Mesenteric fat pad (tissue), 1 donor: ENCODE results near the gene FAM53B. TPM values are rescaled to one million over a fixed set of nuclear protein-coding genes. Genes with fewer than 3 reads are reported as not detected.

ENCODE experiments used
- DNase-seq: peaks from one replicate; pipeline ENCODE4 v3.0.0-alpha.2; 2020; ENCODE audit warnings: low spot score
- total RNA-seq: library from RNA; stranded (reverse); fragmentation: NEBNext Ultra II Directional; extraction: Animal tissue kit (Norgen Biotek cat#: 25700); gene quantifications from one replicate; pipeline ENCODE4 v1.2.1, GENCODE V29; 2021
- donor health status: DM: yes; HTN: yes; CAD: no.

Gene FAM53B
- total RNA-seq, 1 donor from 2014 or later = 35.0 TPM

DNA sequence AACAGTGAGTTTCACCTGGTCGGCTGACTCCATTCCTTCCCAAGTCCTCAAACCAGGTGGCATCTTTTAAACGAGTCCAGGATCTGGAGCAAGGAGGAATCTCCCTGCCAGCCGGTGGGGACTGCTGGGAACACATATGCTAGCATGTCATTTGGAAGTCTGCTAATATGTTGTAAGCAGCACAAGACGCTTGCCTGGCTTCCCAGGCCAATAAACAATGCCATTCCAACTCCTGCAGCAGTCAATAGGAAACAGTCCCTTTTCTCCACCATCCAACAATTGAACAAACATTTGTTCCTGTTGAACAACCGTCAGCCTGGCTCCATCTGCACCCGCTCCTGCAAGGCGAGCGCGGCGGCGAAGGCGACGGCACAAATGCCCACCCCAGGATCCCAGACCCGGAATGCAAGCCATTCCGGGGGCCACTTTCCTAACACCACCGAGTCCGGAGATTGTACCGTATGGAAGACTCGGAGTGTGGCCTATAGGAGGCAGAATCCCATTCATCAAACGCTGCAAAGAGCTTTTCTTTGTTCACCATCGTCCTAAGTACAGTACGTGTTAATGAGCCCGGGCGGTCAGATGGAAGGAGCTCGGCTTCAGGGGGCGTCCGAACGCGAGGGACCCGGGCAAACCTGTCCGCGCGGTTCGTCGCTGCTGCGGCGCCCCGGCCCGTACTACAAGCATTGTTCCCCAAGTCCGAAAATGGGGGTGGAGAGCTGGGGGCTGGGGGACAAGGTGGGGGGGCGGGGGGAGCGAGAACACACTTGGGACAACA lies 1.6 kb downstream of the FAM53B start:
- DNase-seq = no peak

DNA sequence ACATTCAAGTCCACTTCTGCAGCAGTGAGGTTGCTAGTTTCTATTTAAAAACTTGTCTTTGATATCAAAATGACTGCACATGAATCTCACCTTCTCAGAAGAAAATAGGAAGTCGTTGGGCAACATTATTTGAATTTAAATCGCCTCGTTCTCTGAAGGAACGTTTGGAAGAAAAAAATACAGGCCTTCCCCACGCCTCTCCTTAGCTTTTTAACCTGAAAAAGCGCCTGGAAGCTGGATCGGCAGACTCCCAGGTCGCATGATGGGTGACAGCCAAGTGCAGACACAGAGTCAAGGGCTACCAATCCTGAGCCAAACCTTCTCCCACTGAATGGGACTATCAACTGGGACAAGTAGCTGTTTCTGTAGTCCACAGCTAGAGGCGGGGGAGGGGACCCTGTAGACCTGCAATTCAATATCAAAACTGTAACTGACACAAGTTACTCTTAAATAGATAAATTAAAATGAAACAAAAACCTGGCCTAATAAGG lies 2.2 kb downstream of the FAM53B start:
- no peak for DNase-seq

DNA sequence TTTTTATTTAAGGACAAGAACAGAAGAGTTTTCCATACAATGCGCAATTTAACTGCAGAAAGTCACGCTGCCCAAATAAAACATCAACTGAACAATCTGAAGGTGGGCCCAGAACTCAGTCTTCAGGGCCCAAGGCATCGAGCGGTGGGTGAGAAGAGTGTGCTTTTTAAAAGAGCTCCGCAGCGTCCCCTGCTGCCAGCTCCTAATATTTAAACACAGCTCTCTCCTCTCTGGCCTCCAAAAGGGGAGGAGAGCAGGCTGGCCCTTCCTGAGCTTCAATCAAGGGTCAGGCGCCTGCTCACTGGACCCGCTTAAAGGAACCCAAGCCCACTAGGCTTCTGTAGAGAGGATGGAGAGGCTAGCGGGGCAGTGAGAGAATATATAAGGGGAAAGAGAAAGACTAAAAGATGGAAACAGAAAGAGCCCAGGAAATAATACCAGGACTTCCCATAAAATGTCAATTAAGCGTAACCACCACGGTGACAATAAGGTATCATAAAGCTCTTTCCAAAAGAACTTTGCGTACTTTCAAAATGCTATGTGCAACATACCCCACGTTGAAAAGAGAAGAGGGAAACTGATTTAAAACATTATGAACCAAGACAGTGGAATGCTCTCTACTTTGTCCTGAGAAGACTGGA lies 2.8 kb downstream of the FAM53B start:
- peak; percentile 90 for DNase-seq

DNA sequence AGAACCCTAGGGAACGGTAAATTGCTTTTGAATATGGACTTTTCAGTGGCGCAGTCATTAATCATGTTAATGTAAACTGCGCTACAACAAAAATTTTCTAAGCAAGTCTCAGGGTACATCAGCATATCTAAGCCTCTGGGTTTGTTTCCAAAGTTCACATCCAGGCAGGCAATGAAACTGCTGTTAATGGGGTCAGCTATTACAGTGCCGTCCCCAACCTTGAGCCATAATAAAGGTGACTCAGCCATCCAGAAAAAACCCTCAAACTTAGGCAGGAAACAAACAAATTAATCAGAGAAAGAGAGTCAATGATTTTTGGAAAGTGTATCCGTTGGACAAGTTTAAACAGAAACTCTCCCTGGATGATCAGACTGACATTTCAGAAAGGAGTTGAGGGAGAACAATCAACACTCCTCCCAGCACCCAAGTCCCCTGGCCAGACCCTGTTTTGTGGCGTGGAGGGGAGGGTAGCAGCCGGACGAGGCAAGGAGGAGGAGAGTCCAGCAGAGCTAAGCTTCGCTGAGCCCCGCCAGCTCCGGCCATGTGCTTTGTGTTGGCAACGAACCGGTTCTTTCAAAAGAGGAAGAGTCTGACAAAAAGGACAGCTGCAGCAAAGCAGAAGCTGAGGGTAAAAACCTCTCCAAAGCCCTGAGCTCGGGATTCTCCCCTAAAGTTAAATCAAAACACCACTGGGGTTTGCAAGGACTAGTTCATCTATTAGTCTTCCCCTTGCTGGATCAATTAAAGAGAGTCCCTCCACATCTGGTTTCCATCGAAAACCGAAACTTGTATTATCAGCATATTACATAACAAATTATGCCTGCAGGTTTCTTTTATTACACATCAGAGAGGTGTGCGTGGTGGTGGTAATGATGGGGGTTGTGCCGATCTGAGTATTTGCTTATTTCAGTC lies 3.6 kb downstream of the FAM53B start:
- peak; percentile 88 for DNase-seq

DNA sequence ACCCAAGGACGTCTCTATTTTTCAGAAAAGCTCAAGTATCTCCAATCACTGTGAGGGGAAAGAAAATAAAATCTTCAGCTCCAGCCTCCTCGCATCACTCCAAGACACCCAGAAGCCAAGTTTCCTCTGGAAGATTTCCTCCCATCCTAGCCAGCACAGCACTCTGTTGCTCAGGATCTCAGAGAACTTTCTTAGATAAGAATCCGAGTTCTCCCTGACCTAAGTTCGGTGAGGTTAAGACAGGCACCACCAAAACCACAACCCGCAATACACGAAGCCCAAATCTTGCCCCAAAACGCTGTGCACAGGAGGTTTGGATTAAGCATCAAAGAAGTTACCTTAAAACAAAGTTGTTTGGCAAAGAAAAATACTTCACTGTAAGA lies 4.2 kb downstream of the FAM53B start:
- no peak for DNase-seq

DNA sequence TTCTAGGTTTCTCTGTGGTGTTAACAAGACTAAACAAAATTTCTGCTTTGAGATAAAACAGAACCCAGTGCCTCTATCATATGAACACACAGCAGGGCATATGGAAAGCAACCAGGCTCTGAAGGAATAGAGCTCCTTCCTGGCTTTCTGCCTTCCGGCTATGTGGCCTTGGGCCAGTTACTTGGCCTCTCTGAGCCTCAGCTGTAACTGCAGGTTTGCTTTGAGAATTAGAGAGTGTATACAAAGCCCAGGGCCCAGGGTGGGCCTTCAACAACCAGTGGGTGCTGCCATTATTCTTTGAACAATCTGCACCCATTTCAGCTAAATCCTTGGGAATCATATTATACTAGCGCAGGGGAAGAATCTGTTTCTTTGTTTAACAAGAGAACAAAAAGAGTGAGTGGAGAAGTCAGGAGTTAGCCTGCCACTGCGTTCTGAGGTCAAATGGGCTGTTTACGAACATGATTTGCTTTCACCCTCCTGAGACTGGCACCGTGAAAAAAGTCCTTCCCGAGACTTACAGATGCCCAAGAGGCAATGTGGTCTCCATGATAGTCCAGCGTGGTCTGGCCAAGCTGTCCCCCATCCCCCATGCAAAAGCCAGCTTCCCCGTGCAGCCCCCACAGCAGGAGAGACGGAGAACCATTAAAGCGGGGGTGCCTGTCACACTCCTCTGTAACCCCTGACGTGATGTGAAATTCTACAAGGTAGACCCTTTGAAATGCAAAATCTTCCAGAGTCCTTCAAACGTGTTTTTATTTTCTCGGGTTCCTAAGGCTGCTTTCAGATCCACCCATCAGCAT lies 4.9 kb downstream of the FAM53B start:
- peak; percentile 65 for DNase-seq

DNA sequence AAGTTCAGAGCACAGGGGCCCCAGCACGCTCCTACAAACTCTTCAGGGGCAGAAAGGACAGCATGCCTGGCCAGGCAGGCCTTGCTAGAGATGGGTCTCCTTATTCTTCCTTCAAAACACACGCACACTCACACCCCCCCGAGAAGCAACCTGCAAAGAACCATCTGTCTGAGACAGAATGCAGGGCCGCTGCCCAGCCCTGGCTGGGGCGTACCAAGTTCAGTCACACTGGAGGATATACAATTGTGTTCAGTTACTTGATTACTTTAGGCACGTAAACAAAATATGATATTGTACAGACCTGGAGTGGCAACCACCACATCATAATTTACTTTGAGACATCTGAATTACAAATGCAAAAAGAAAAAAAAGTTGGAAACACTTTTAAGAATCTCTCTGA lies 5.7 kb downstream of the FAM53B start:
- DNase-seq = no peak

DNA sequence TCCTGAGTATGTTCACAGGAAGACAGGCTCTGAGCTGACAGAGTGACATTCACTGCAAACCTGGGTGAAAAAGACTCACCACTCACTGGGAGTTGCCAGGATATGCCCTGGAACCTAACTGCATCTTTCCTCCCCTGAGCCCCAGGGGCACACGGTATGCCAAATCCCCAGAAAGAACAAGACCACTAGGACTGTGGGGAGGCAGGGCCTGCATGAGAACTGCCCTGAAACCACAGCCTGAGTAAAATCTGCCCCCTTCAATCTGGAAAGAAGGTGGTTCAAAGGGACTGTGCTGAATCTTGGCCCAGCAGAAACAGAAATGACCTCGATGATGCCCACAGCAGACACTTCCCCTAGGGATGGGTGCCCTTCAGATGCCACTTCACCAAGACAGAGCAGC lies 6.5 kb downstream of the FAM53B start:
- DNase-seq = peak; percentile 74

DNA sequence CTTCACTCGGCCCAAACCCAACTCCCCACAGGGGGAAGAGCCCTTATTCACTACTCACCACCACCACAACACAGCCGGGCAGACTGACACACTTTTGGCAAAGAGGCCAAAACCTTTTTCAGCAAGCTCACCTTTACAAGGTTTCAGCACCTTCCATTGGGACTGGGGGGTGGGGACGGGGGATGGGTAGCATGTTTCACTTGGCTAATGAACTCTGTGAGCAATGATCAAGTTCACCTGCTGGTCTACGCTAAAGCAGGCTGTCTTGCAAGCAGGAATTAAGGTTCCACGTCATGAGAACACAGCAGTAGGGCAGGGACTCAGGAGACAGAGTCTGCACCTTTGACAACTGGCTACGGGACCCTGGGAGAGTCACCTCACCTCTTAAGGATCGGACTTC lies 7.0 kb downstream of the FAM53B start:
- no peak for DNase-seq

DNA sequence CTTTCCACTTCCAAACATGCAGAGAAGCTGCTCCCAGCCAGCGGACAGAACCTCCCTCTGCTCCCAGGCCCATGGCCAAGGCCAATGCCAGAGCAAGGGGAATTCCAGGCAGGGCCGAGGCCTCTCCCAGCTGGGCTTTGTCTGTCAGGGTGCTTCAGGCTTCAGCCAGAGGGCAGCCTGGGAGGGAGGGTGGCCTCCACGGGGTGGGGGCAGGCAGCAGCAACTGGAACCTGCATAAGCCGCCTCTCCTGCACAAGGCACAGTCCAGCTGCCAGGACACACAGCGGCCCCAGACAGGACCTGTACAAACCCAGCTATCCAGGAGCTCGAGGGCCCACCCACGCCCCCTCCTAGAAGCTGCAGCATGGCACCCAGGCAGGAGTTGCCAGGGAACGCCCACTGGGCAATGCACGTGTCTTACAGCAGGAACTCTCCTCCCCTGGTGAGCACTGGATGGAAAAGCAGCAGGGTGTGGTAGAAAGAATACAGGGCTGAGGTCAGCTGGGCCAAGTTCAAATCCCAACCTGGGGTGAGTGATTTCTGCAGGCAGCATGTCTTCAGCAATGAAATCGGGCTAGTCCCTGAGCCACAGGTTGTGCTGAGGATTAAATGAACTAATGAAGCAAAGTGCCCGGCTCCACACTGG lies 7.6 kb downstream of the FAM53B start:
- DNase-seq = peak; percentile 91

DNA sequence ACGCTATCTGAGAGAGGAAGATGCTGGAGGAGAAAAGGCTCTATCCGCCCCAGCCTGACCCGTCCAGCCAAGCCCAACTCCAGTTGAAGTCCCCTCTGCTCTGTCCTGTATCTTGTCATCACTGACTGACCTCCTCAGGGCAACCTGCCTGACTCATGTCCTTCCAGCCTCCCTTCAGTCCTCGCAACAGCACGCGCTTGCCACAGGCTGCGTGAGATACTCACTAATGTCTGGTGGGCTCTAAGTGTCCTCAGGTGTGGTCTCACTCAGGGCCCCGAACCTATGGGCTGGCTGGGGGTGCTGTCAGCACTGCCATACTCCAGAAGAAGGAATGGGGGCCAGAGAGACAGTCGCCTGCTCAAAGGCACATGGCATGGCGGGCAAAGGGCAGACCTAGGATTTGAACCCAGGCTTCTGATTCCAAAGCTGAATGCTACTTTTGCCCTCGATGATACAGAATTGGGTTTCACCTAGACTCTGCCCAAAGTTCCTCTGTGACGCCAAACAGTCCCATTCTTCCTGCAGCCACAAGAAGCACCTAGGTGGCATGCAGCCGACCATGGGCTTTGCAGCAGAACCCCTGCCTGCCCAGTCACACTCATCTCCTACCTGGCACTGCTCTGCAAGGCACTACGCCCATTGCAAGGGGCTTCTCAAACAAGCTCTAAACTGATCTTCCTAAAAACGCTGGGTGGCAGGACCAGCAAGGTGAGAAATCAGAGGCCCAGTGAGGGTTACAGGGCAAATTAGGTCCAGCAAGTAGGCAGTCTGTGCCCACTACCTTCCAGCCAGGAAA lies 8.5 kb downstream of the FAM53B start:
- peak; percentile 65 for DNase-seq

DNA sequence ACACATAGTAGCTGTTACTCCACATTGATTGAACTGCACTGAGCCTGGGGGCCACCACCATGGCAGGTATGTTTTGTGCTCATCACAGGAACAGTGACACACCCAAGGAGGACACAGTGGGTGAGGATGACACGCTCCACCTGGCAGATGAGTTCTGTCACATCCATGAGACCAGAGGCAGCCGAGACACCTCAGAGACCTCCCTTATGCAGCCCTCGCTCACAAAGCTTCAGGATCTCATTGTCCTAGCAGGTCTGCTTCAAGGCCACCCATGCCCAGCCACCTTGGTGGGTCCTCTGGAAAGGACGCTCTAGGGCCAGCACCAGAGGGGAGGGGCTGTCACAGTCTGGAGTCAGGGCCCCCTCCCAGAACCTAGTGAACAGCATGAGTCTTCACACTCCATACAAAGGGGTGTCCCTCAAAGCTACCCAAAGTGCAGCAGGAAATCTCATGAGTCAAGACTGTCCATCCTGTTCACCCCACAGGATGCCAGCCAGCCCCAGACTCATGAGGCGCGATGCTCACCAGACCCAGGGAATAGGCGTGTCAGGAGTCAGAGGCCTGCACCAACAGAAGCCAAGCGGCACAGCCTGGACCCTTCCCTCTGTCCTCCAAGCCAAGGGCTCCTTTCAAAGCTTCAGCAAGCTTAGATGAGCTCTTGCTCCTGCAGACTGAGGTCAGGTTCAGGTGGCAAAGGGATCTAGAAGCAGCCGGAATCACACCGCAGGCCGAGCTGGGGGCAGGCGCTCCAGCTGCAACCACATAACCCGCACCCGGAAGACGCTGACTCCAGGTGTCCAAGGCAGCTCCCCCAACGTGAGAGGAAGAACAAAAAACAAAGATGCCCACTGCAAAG lies 9.6 kb downstream of the FAM53B start:
- DNase-seq = peak; percentile 85

DNA sequence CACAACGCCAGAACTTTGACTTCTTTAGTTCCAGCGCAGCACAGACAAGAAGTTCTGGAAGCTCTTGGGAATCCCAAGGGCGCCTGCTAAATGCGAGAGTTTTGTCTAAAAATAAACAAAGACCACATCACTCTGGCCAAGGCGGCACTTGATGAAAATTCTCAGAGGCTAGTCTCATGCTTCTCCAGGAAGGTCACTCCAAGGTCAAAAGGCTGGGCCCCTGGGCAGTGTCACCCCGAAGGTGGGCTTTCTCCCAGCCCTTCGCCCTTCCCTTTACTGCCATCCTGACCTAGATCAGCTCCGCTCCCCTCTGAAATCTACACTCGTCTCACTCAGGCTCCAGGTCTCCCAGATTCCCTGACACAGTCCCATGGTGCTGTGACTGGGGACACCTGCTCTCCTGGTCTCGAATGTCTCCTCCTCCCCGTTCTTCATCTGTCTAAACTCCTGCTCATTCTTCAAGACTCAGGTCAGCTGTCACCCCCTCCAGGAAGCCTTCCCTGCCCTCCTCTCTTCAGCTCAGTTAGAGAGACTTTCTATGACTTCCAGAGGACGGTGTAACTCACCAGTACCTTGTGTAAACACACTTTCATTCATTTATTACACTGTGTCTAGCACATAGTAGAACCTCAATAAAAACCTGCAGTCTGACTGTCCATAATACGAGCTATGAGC lies 10.5 kb downstream of the FAM53B start:
- DNase-seq = peak; percentile 69

DNA sequence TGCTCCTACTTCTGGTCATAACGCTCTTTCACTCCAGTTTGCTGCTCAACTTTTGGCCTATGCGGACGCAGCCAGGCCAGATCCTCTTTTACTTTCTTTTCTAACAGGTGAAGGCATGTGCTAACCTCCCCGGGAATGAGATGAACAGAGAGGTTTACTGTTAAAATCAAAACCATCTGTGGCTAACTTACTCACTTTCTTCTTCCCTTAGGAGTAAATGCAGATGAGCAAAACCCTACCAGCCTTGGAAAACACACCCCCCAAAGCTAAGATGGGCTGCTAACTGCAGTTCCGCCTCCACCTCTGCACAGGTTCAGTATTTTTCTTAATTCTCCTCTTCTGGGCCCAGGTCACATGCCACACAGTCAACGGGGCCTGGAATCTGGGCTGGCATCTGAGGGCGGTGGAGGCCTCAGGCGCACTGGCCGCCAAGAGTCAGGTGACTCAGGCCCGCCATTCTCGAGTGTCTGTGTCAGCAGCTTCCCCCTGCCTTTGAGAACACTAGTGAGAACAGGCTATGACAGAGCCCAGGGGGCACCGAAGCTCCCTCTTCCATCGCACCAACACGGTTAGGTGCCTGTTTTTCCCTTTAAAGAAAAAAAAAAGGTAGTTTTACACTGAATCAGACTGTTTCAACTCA lies 11.1 kb downstream of the FAM53B start:
- peak; percentile 90 for DNase-seq

DNA sequence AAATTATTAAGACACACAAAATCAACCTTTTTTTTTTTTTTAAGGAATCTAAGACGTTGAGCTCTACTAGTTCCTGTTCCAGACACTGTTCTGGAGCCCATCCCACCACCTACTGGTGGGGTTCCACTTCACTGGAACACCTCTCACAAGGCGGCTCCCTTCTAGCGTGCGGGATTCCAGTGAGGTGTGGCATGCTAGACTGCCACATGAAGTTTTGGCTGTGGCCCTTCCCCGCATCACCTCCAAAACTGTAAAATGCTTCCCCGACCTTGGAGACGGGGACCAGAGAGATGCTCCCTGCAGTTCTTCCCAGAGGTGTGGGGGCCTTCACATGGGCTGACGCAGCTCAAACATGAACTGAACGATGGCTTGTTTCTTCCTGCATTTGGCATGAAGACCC lies 12.6 kb downstream of the FAM53B start:
- peak; percentile 65 for DNase-seq

DNA sequence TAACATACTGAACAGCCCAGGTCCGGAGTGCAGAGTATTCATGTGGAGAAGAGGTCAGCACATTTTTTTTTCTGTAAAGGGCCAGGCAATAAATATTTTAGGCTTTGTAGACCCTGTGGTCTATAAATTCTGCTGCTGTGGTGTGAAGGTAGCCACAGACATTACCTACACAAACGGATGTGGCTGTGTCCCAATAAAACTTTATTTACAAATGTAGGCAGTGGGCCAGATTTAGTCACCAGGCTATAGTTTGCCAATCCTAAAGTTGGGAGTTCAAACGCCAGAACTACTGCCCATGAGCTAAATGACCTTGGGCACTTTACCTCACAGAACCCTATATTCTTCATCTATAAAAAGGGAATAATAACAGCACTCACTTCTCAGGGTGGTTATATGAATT lies 13.4 kb downstream of the FAM53B start:
- DNase-seq = no peak

DNA sequence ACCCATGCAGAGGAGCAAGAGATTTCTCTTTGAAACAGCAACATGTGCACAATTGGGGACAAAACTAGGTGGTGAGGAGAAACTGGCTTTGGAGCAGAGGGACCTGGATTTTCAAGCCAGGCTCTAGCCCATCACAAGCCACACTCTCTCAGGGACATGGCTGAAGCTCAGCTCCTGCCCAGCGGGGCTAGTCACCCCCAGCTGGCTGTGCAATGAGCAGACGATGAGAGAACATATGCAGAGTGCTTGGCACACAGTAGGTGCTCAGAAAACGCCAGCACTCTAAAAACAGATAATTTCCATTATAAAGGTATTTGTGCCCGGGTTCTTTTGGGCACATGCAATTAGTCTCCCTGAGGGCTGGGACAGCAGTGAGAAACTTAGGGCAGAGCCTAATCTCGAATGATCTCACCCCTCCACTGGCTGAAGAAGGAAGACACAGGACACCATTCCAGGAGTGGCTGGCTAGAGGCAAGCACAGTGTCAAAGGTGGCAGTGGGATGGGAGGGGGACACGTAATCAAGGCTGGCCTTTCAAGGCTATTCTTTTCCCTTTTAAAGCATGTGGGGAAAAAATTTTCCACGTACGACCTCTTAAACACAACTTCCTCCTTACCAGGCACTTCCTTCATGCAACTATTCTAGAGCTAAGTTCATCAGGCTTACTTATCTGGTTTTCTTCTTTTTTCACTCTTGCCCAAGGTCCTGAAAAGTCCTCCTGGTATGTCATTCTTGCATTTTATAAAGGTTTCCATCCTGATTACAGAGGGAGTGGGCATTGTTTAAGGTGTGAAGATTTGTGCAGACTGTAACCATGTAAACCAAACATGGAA lies 15.1 kb downstream of the FAM53B start:
- peak; percentile 75 for DNase-seq
